ENCODE data around the gene TDRD3.

TDRD3 gene

GRCh38 chr13:60453490-60453889, 56.5 kb downstream of the TDRD3 start:
- DNase-seq (no peak), ATAC-seq (no peak)
- Mint-ChIP-seq H3K27ac (no peak overlapping the region), H3K9me3 (no peaks in the 10 kb centered on the region), H3K4me1 (no peaks in the 10 kb centered on the region), H3K27me3 (no peaks in the 10 kb centered on the region), H3K36me3 (ENCODE audit: low read depth) (peaks cover 5% of the 10 kb centered on the region), H3K4me3 (no peak overlapping the region)

- Mint-ChIP-seq H3K4me3 (no peak overlapping the region), H3K27me3 (no peaks in the 10 kb centered on the region), H3K27ac (no peak overlapping the region), H3K36me3 (ENCODE audit: low read depth) (peaks cover 6% of the 10 kb centered on the region), H3K9me3 (no peaks in the 10 kb centered on the region), H3K4me1 (no peaks in the 10 kb centered on the region)
- ATAC-seq (no peak), DNase-seq (no peak)
These were observed 57.4 kb downstream of the TDRD3 start for GRCh38 chr13:60454425-60454824.

DNA sequence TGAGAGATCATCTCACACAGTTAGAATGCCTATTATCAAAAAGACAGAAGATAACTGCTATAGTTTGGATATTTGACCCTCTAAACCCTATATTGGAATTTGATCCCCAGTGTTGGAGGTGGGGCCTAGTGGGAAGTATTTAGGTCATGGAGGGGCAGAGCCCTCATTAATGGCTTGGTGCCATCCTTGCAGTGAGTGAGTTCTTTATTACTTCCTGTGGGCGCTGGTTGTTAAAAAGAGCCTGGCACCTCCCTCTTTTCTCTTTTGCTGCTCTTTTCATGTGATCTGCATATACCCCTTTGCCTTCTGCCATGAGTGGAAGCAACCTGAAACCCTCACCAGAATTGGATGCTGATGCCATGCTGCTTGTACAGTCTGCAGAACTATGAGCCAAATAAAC, 66.8 kb downstream of the TDRD3 start:
- DNase-seq (no peak), ATAC-seq (no peak)
- Mint-ChIP-seq H3K36me3 (ENCODE audit: low read depth) (peaks cover 34% of the 10 kb centered on the region), H3K27me3 (no peaks in the 10 kb centered on the region), H3K4me3 (no peak overlapping the region), H3K4me1 (no peaks in the 10 kb centered on the region), H3K27ac (no peak overlapping the region), H3K9me3 (no peaks in the 10 kb centered on the region)

DNA sequence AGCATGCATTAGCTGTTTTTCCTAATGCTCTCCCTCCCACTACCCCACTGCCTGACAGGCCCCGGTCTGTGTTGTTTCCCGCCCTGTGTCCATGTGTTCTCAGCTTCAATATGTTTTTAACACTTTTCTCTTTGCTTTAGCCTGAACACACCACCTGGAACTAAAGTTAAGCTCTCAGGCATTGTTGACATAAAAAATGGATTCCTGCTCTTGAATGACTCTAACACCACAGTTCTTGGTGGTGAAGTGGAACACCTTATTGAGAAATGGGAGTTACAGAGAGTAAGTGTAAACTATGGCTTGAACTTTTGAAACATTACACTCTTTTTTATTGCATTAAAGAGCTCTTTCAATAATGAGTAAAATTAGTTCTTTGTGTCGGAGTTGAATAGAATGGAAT, 70.1 kb downstream of the TDRD3 start:
- Mint-ChIP-seq H3K27ac (no peak overlapping the region), H3K4me1 (no peaks in the 10 kb centered on the region), H3K27me3 (no peaks in the 10 kb centered on the region), H3K4me3 (no peak overlapping the region), H3K36me3 (ENCODE audit: low read depth) (peaks cover 43% of the 10 kb centered on the region), H3K9me3 (no peaks in the 10 kb centered on the region)
- no peak for ATAC-seq
- no peak for DNase-seq

DNA sequence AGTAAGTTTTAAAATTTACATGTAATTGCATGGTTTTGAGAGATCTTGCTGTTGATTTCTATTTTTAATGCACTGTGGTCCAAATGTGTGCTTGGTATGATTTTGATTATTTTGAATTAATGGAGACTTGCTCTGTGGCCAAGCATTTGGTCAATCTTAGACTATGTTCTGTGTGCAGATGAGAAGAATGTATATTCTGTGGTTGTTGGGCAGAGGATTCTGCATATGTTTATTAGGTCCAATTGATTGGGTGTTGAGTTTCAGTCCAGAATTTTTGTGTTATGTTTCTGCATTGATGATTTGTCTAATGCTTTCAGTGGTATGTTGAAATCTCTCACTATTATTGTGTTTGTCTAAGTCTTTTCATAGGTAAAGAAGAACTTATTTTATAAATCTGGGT, 82.3 kb downstream of the TDRD3 start:
- no peaks in the 10 kb centered on the region for H3K27me3 Mint-ChIP-seq
- no peak overlapping the region for H3K4me3 Mint-ChIP-seq
- H3K4me1 Mint-ChIP-seq, result no peaks in the 10 kb centered on the region
- peaks cover 70% of the 10 kb centered on the region for H3K36me3 Mint-ChIP-seq (ENCODE audit: low read depth)
- no peak overlapping the region for H3K27ac Mint-ChIP-seq
- ATAC-seq (no peak), DNase-seq (no peak)
- H3K9me3 Mint-ChIP-seq, result peaks cover 33% of the 10 kb centered on the region

DNA sequence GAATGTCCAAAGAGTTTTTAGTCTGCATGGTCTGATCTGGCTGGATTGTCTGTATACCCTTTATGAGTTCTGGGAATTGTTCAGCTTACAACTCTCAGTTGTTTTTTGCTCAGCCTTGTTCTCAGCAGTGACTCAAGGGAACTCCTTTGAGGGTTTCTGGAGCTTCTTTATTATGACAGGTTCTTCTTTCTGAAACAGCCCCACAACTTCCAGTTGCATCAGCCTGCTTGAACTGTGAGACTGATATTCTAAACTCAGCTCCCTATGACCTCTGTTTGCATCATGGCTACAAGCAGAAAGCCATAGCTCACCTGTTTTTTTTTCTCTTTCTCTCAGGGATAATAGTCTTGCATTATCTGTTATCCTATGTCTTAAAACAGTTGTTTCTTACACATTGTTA, 85.0 kb downstream of the TDRD3 start:
- DNase-seq (no peak), ATAC-seq (no peak)
- Mint-ChIP-seq H3K27ac (no peak overlapping the region), H3K4me1 (no peaks in the 10 kb centered on the region), H3K4me3 (no peak overlapping the region), H3K9me3 (peaks cover 22% of the 10 kb centered on the region), H3K27me3 (no peaks in the 10 kb centered on the region), H3K36me3 (ENCODE audit: low read depth) (peaks cover 64% of the 10 kb centered on the region)

DNA sequence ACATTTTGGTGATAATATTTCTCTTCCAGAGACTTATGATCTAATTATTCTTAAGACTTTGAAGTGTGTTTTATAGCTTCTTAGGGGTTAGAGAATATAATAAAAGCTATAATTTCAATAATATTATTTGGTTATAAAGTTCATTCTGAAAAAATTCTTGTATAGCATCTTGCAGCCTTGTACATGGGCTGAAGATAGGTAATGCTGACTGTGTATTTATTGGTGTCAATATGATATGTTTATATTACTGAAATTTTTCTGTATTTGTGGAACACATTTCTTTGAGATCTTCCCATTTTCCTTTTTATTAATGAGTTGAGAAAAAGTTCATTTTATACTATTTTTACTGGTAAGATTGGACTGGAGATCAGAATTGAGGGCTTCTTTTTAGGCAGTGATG, 87.8 kb downstream of the TDRD3 start:
- peaks cover 69% of the 10 kb centered on the region for H3K36me3 Mint-ChIP-seq (ENCODE audit: low read depth)
- H3K9me3 Mint-ChIP-seq, result peaks cover 19% of the 10 kb centered on the region
- DNase-seq, result no peak
- H3K4me1 Mint-ChIP-seq, result no peaks in the 10 kb centered on the region
- H3K27me3 Mint-ChIP-seq, result no peaks in the 10 kb centered on the region
- no peak for ATAC-seq
- H3K27ac Mint-ChIP-seq, result no peak overlapping the region
- H3K4me3 Mint-ChIP-seq, result no peak overlapping the region

DNA sequence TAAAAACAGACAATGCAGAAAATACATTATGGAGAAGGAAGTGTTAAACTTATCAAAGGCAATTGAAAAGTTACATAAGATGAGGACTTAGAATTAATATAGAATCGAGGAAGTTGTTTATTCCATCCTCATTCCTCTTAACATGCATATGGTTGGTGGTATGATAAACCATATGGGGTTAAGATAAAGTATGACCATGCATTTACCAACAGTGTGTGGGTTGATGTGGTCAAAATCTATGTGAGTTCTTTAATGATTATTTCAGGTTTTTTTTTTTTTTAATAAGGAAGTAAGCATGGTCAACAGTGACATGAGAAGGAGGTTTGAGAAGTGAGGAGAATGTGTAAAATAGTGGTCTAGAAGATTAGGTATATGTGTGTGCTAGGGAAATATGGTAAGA, 94.5 kb downstream of the TDRD3 start:
- Mint-ChIP-seq H3K9me3 (peaks cover 22% of the 10 kb centered on the region), H3K36me3 (ENCODE audit: low read depth) (peaks cover 66% of the 10 kb centered on the region), H3K27me3 (no peaks in the 10 kb centered on the region), H3K27ac (no peak overlapping the region), H3K4me1 (no peaks in the 10 kb centered on the region), H3K4me3 (no peak overlapping the region)
- DNase-seq (no peak), ATAC-seq (no peak)

GRCh38 chr13:60492187-60492586, 95.2 kb downstream of the TDRD3 start:
- Mint-ChIP-seq H3K36me3 (ENCODE audit: low read depth) (peaks cover 67% of the 10 kb centered on the region), H3K9me3 (peaks cover 19% of the 10 kb centered on the region), H3K4me1 (no peaks in the 10 kb centered on the region), H3K27ac (no peak overlapping the region), H3K4me3 (no peak overlapping the region), H3K27me3 (no peaks in the 10 kb centered on the region)
- ATAC-seq (no peak), DNase-seq (no peak)

DNA sequence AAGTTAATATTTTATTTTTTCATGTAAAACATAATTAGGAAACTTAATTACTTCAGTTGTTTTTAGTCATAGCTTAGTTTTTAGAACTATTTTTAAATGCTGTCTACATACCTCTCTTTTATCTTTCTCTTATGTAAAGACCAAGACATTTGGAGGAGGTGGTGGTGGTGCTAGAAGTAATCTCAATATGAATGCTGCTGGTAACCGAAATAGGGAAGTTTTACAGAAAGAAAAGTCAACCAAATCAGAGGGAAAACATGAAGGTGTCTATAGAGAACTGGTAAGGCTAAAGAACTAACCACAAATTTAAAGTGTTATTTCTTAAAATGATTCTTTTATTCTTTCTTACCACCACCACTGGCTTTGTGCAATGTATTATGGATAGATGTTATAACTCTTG, 97.3 kb downstream of the TDRD3 start:
- no peak for DNase-seq
- no peaks in the 10 kb centered on the region for H3K4me1 Mint-ChIP-seq
- H3K36me3 Mint-ChIP-seq (ENCODE audit: low read depth), result peaks cover 57% of the 10 kb centered on the region
- H3K27me3 Mint-ChIP-seq, result no peaks in the 10 kb centered on the region
- peaks cover 9% of the 10 kb centered on the region for H3K9me3 Mint-ChIP-seq
- no peak for ATAC-seq
- no peak overlapping the region for H3K27ac Mint-ChIP-seq
- H3K4me3 Mint-ChIP-seq, result no peak overlapping the region

- DNase-seq, result no peak
- no peak overlapping the region for H3K27ac Mint-ChIP-seq
- H3K27me3 Mint-ChIP-seq, result no peaks in the 10 kb centered on the region
- no peaks in the 10 kb centered on the region for H3K4me1 Mint-ChIP-seq
- H3K9me3 Mint-ChIP-seq, result peaks cover 15% of the 10 kb centered on the region
- ATAC-seq, result no peak
- H3K36me3 Mint-ChIP-seq (ENCODE audit: low read depth), result peaks cover 60% of the 10 kb centered on the region
- no peak overlapping the region for H3K4me3 Mint-ChIP-seq
These were observed 104.2 kb downstream of the TDRD3 start for GRCh38 chr13:60501236-60501635.

DNA sequence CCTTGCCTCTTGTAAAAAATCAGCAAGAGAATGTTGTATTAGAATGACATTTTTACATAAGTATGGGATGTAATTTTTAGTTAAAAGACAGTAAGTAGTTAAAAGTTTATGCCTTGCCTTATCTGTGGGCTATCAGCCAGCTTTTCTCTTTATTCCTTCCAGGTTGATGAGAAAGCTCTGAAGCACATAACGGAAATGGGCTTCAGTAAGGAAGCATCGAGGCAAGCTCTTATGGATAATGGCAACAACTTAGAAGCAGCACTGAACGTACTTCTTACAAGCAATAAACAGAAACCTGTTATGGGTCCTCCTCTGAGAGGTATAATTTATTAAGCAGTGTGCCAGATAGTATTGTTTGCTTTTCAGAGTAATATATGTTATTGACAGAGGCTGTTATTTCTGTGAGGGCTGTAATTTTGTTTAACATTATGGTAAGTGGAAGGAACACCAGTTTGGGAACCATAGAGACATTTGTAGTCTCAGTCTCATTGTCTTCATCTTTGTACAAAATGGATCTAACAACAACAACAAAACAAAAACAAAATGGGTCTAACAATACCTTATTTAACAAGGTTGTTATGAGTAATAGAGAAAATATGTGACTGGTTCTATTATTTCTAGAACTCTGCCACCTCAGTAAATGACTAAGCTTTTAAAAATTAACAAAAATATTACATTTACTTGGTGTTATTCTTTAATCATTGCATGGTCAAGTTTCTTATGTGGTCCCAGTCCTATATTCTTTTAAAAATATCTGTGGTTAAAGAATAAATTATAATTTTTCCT, 112.8 kb downstream of the TDRD3 start:
- no peak overlapping the region for H3K4me3 Mint-ChIP-seq
- peaks cover 6% of the 10 kb centered on the region for H3K9me3 Mint-ChIP-seq
- H3K27me3 Mint-ChIP-seq, result no peaks in the 10 kb centered on the region
- DNase-seq, result no peak
- H3K4me1 Mint-ChIP-seq, result no peaks in the 10 kb centered on the region
- H3K36me3 Mint-ChIP-seq (ENCODE audit: low read depth), result peaks cover 50% of the 10 kb centered on the region
- no peak overlapping the region for H3K27ac Mint-ChIP-seq
- no peak for ATAC-seq

- no peak overlapping the region for H3K27ac Mint-ChIP-seq
- ATAC-seq (no peak), DNase-seq (no peak)
- H3K9me3 Mint-ChIP-seq, result peaks cover 6% of the 10 kb centered on the region
- peaks cover 52% of the 10 kb centered on the region for H3K36me3 Mint-ChIP-seq (ENCODE audit: low read depth)
- H3K27me3 Mint-ChIP-seq, result no peaks in the 10 kb centered on the region
- H3K4me3 Mint-ChIP-seq, result no peak overlapping the region
- H3K4me1 Mint-ChIP-seq, result no peaks in the 10 kb centered on the region
These were observed 114.6 kb downstream of the TDRD3 start for GRCh38 chr13:60511637-60512036.

DNA sequence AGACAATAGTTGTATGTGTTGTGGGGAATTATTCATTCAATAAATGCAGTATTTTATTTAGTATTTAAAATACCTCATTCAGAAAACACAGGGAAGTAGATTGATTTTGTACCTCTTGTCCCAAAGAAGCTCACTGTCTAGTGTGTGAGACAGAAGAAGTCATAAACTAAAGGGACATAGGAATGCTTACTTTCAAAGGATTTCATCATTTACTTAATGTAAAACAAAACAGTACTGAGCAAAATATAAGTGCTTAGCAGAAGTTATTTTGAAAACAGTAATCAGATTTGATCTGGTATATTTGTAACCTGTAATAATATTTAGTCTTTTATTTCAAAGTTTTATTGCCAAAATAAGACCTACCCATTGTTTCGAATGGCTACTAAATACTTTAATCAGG, 117.9 kb downstream of the TDRD3 start:
- Mint-ChIP-seq H3K27me3 (no peaks in the 10 kb centered on the region), H3K4me3 (no peak overlapping the region), H3K36me3 (ENCODE audit: low read depth) (peaks cover 52% of the 10 kb centered on the region), H3K27ac (no peak overlapping the region), H3K4me1 (no peaks in the 10 kb centered on the region), H3K9me3 (peaks cover 6% of the 10 kb centered on the region)
- DNase-seq, result no peak
- ATAC-seq, result no peak

GRCh38 chr13:60519496-60519895, 122.5 kb downstream of the TDRD3 start:
- no peaks in the 10 kb centered on the region for H3K9me3 Mint-ChIP-seq
- no peaks in the 10 kb centered on the region for H3K27me3 Mint-ChIP-seq
- H3K27ac Mint-ChIP-seq, result no peak overlapping the region
- no peaks in the 10 kb centered on the region for H3K4me1 Mint-ChIP-seq
- ATAC-seq (no peak), DNase-seq (no peak)
- peaks cover 21% of the 10 kb centered on the region for H3K36me3 Mint-ChIP-seq (ENCODE audit: low read depth)
- no peak overlapping the region for H3K4me3 Mint-ChIP-seq

Data from activated naive CD8-positive, alpha-beta T cell treated with anti-CD3 and anti-CD28 coated beads, Interleukin-2, amount 50 U/mL, for 24 hours (primary cell).